HG02973 (cell line): ENCODE measurements around the gene UPK3A.

Experiments
- ATAC-seq: cut with Tn5 transposase; IDR thresholded peaks from one replicate; pipeline ENCODE4 v1.9.1; 2021; ENCODE audit warnings: moderate library complexity; ENCODE audit not compliant: unreplicated experiment

UPK3A gene

GRCh38 chr22:45284705-45285262, at the start of gene UPK3A:
UPK3A (plus strand) TSS chr22:45284949; CDS start chr22:45285014, 65 bp downstream.
- ATAC-seq, result no peak

GRCh38 chr22:45235101-45235777, 49.5 kb upstream of the UPK3A start:
- ATAC-seq, result no peak

GRCh38 chr22:45235851-45236342, 48.9 kb upstream of the UPK3A start:
- no peak for ATAC-seq

- no peak for ATAC-seq
Observed at GRCh38 chr22:45237065-45237990, 47.4 kb upstream of the UPK3A start.

- ATAC-seq, result no peak
Observed at GRCh38 chr22:45238076-45238956, 46.4 kb upstream of the UPK3A start.

- no peak for ATAC-seq
Observed at GRCh38 chr22:45238957-45239680, 45.6 kb upstream of the UPK3A start.

- no peak for ATAC-seq
Observed at GRCh38 chr22:45239681-45240051, 45.1 kb upstream of the UPK3A start.

GRCh38 chr22:45240104-45240809, 44.5 kb upstream of the UPK3A start:
- no peak for ATAC-seq

GRCh38 chr22:45240810-45241631, 43.7 kb upstream of the UPK3A start, which contains the start of gene KIAA0930:
KIAA0930 (minus strand) TSS chr22:45240894; CDS start chr22:45240703, 191 bp downstream.
- no peak for ATAC-seq

GRCh38 chr22:45242778-45243191, 42.0 kb upstream of the UPK3A start:
- ATAC-seq, result no peak

- ATAC-seq, result no peak
Observed at GRCh38 chr22:45244916-45245315, 39.8 kb upstream of the UPK3A start.

- no peak for ATAC-seq
Observed at GRCh38 chr22:45246060-45246985, 38.4 kb upstream of the UPK3A start.

- ATAC-seq, result peak; percentile 71
Observed at GRCh38 chr22:45248832-45249561, 35.8 kb upstream of the UPK3A start.

GRCh38 chr22:45251825-45252224, 32.9 kb upstream of the UPK3A start:
- ATAC-seq, result no peak

GRCh38 chr22:45253039-45253641, 31.6 kb upstream of the UPK3A start:
- ATAC-seq, result no peak

GRCh38 chr22:45254388-45254787, 30.4 kb upstream of the UPK3A start:
- ATAC-seq, result no peak
